ENCODE measurements around the gene PRKCI. TPM values are rescaled to one million over a fixed set of nuclear protein-coding genes. Genes with fewer than 3 reads are reported as not detected.
A peak's percentile ranks its signal among the peaks of the same experiment; 100 is the strongest.

Gene PRKCI
- total RNA-seq, 3 donors from 2014 or later (not counting 1 experiment from before 2014, with no cell fraction given), result 8.4 to 14.4 (median 11.1) TPM

GRCh38 chr3:170207717-170208116 is 14.5 kb upstream of the PRKCI start:
- WGBS (ENCODE audit: insufficient coverage), result 74% methylated on average over 5 of the region's 6 CpGs
- no peak overlapping the region for H3K4me3 ChIP-seq (ENCODE audit: low read length)

GRCh38 chr3:170211668-170212067 is 10.6 kb upstream of the PRKCI start:
- Histone ChIP-seq H3K4me3 (ENCODE audit: low read length) (no peak overlapping the region), H3K27me3 (ENCODE audit: control insufficient read depth, insufficient read depth, low read length) (no peaks in the 10 kb centered on the region), H3K9me3 (ENCODE audit: control insufficient read depth, insufficient read depth, low read length) (no peaks in the 10 kb centered on the region), H3K4me1 (ENCODE audit: control insufficient read depth, insufficient read depth, low read length) (no peaks in the 10 kb centered on the region), H3K27ac (ENCODE audit: low read length) (no peak overlapping the region), H3K36me3 (ENCODE audit: control insufficient read depth, insufficient read depth, low read length) (no peaks in the 10 kb centered on the region)
- H3K4me1 Mint-ChIP-seq, result no peaks in the 10 kb centered on the region
- no peak overlapping the region for H3K4me3 Mint-ChIP-seq
- DNase-seq (no peak), ATAC-seq (no peak)
- intact Hi-C loops (cut with micrococcal nuclease), result no loop called here
- H3K36me3 Mint-ChIP-seq, result no peaks in the 10 kb centered on the region
- no peak for TF ChIP-seq CTCF (IDR thresholded peaks at IDR 0.05)
- WGBS (ENCODE audit: insufficient coverage), result 100% methylated on average over 1 of the region's 1 CpG
- no peak overlapping the region for H3K27ac Mint-ChIP-seq
- H3K9me3 Mint-ChIP-seq, result peaks cover 2 to 4% of the 10 kb centered on the region in 2 donors
- peaks cover 19 to 25% of the 10 kb centered on the region in 2 donors for H3K27me3 Mint-ChIP-seq (ENCODE audit: low read depth in 2 of 2)

More at GRCh38 chr3:170207717-170208116, 14.5 kb upstream of the PRKCI start:
- no peak for DNase-seq
- Histone ChIP-seq H3K9me3 (ENCODE audit: control insufficient read depth, insufficient read depth, low read length) (no peaks in the 10 kb centered on the region), H3K36me3 (ENCODE audit: control insufficient read depth, insufficient read depth, low read length) (no peaks in the 10 kb centered on the region), H3K27ac (ENCODE audit: low read length) (no peak overlapping the region), H3K27me3 (ENCODE audit: control insufficient read depth, insufficient read depth, low read length) (no peaks in the 10 kb centered on the region), H3K4me1 (ENCODE audit: control insufficient read depth, insufficient read depth, low read length) (no peaks in the 10 kb centered on the region)
- Mint-ChIP-seq H3K9me3 (peaks cover 2 to 4% of the 10 kb centered on the region in 2 donors), H3K27ac (no peak overlapping the region), H3K4me3 (no peak overlapping the region), H3K4me1 (no peaks in the 10 kb centered on the region), H3K36me3 (no peaks in the 10 kb centered on the region), H3K27me3 (ENCODE audit: low read depth in 2 of 2) (peaks cover 29% of the 10 kb centered on the region in 2 donors)
- intact Hi-C loops (cut with micrococcal nuclease), result no loop called here
- TF ChIP-seq CTCF (IDR thresholded peaks at IDR 0.05), result no peak
- no peak for ATAC-seq

- Histone ChIP-seq H3K27me3 (ENCODE audit: control insufficient read depth, insufficient read depth, low read length) (no peaks in the 10 kb centered on the region), H3K4me3 (ENCODE audit: low read length) (no peak overlapping the region), H3K27ac (ENCODE audit: low read length) (no peak overlapping the region), H3K36me3 (ENCODE audit: control insufficient read depth, insufficient read depth, low read length) (no peaks in the 10 kb centered on the region), H3K4me1 (ENCODE audit: control insufficient read depth, insufficient read depth, low read length) (peaks cover 13% of the 10 kb centered on the region), H3K9me3 (ENCODE audit: control insufficient read depth, insufficient read depth, low read length) (no peaks in the 10 kb centered on the region)
- WGBS (ENCODE audit: insufficient coverage), result no CpG with 5 or more reads among the region's 1 CpG
- intact Hi-C loops (cut with micrococcal nuclease), result no loop called here
- DNase-seq, result no peak
- H3K4me3 Mint-ChIP-seq, result peak overlapping the region; percentile 70
- no peaks in the 10 kb centered on the region for H3K9me3 Mint-ChIP-seq
- TF ChIP-seq CTCF (IDR thresholded peaks at IDR 0.05), result no peak
- H3K27me3 Mint-ChIP-seq (ENCODE audit: low read depth in 2 of 2), result peaks cover 0 to 16% of the 10 kb centered on the region in 2 donors
- peaks cover 9 to 17% of the 10 kb centered on the region in 2 donors for H3K4me1 Mint-ChIP-seq
- no peak overlapping the region for H3K27ac Mint-ChIP-seq
- ATAC-seq, result no peak
- H3K36me3 Mint-ChIP-seq, result no peaks in the 10 kb centered on the region
These were observed 2.4 kb upstream of the PRKCI start for GRCh38 chr3:170219850-170220249.

- Histone ChIP-seq H3K4me1 (ENCODE audit: control insufficient read depth, insufficient read depth, low read length) (peaks cover 13% of the 10 kb centered on the region), H3K4me3 (ENCODE audit: low read length) (no peak overlapping the region), H3K9me3 (ENCODE audit: control insufficient read depth, insufficient read depth, low read length) (no peaks in the 10 kb centered on the region), H3K27ac (ENCODE audit: low read length) (no peak overlapping the region), H3K36me3 (ENCODE audit: control insufficient read depth, insufficient read depth, low read length) (no peaks in the 10 kb centered on the region), H3K27me3 (ENCODE audit: control insufficient read depth, insufficient read depth, low read length) (no peaks in the 10 kb centered on the region)
- DNase-seq (no peak), ATAC-seq (no peak)
- WGBS (ENCODE audit: insufficient coverage), result 100% methylated on average over 4 of the region's 4 CpGs
- H3K4me3 Mint-ChIP-seq, result peak overlapping the region; percentile 74
- H3K9me3 Mint-ChIP-seq, result no peaks in the 10 kb centered on the region
- no peak for TF ChIP-seq CTCF (IDR thresholded peaks at IDR 0.05)
- no peak overlapping the region for H3K27ac Mint-ChIP-seq
- no peaks in the 10 kb centered on the region for H3K36me3 Mint-ChIP-seq
- peaks cover 0 to 11% of the 10 kb centered on the region in 2 donors for H3K27me3 Mint-ChIP-seq (ENCODE audit: low read depth in 2 of 2)
- H3K4me1 Mint-ChIP-seq, result peaks cover 9 to 17% of the 10 kb centered on the region in 2 donors
- intact Hi-C loops (cut with micrococcal nuclease), result no loop called here
These were observed 1.4 kb upstream of the PRKCI start for GRCh38 chr3:170220871-170221270.
